NT2/D1 (cell line): Measurements from ENCODE around the gene HOXD10.
A peak's percentile ranks its signal among the peaks of the same experiment; 100 is the strongest.

Source experiments
- DNase-seq: peaks from one replicate; pipeline ENCODE4 v3.0.0-alpha.2; 2011; ENCODE audit warnings: low read depth, low spot score
- H3K27me3 ChIP-seq: 2 replicates; pipeline ENCODE4 v1.6.0; 2011; ENCODE audit warnings: mild to moderate bottlenecking; ENCODE audit not compliant: insufficient read length, insufficient read depth
- H3K36me3 ChIP-seq: 2 replicates; pipeline ENCODE4 v1.6.1; 2011; ENCODE audit warnings: mild to moderate bottlenecking, low read length, mixed read lengths; ENCODE audit not compliant: insufficient read depth, insufficient read length
- H3K4me1 ChIP-seq: 2 replicates; pipeline ENCODE4 v1.5.1; 2011; ENCODE audit not compliant: insufficient read depth, insufficient read length
- H3K4me3 ChIP-seq: 2 replicates; pipeline ENCODE4 v1.5.1; 2011; ENCODE audit warnings: low read depth; ENCODE audit not compliant: insufficient read length
- H3K9ac ChIP-seq: 2 replicates; pipeline ENCODE4 v1.6.0; 2011; ENCODE audit warnings: low read depth; ENCODE audit not compliant: insufficient read length
- H3K9me3 ChIP-seq: 2 replicates; pipeline ENCODE4 v1.5.1; 2011; ENCODE audit warnings: mild to moderate bottlenecking, low read length; ENCODE audit not compliant: insufficient read depth
- SUZ12 ChIP-seq: IDR thresholded peaks from 2 replicates; pipeline ENCODE4 v1.6.1; 2011; ENCODE audit not compliant: insufficient read length, insufficient read depth; ENCODE audit errors: extremely low read depth
- YY1 ChIP-seq: IDR thresholded peaks from 2 replicates; pipeline ENCODE4 v1.6.1; 2011; ENCODE audit not compliant: insufficient read length, insufficient read depth
- ZNF274 ChIP-seq: IDR thresholded peaks from 2 replicates; pipeline ENCODE4 v1.6.1; 2011; ENCODE audit warnings: mild to moderate bottlenecking, low read depth, low read length

HOXD10 gene

GRCh38 chr2:176134035-176134434 is 17.5 kb downstream of the HOXD10 start:
- Histone ChIP-seq H3K4me1 (peaks cover 9% of the 10 kb centered on the region), H3K9ac (no peak overlapping the region), H3K36me3 (no peaks in the 10 kb centered on the region), H3K4me3 (no peak overlapping the region), H3K27me3 (peaks cover 99% of the 10 kb centered on the region), H3K9me3 (no peaks in the 10 kb centered on the region)
- no peak for DNase-seq
- TF ChIP-seq YY1 (no peak), ZNF274 (no peak), SUZ12 (no peak)

- DNase-seq, result no peak
- H3K27me3 ChIP-seq, result peaks cover 96% of the 10 kb centered on the region
These were observed 18.5 kb downstream of the HOXD10 start for GRCh38 chr2:176135035-176135440.

GRCh38 chr2:176136374-176137251 is 20.0 kb downstream of the HOXD10 start:
- peak overlapping the region; percentile 44 for H3K9ac ChIP-seq
- peaks cover 3% of the 10 kb centered on the region for H3K4me1 ChIP-seq
- H3K4me3 ChIP-seq, result peak overlapping the region; percentile 36
- peaks cover 89% of the 10 kb centered on the region for H3K27me3 ChIP-seq
- TF ChIP-seq YY1, result no peak
- no peak for TF ChIP-seq ZNF274
- peak; percentile 84 for TF ChIP-seq SUZ12
- no peak for DNase-seq
- H3K36me3 ChIP-seq, result no peaks in the 10 kb centered on the region
- H3K9me3 ChIP-seq, result no peaks in the 10 kb centered on the region

More at GRCh38 chr2:176135035-176135440, 18.5 kb downstream of the HOXD10 start:
- H3K9ac ChIP-seq, result no peak overlapping the region
- H3K4me3 ChIP-seq, result no peak overlapping the region
- H3K9me3 ChIP-seq, result no peaks in the 10 kb centered on the region
- H3K4me1 ChIP-seq, result peaks cover 5% of the 10 kb centered on the region
- no peaks in the 10 kb centered on the region for H3K36me3 ChIP-seq
- TF ChIP-seq SUZ12 (no peak), YY1 (no peak), ZNF274 (no peak)

- H3K36me3 ChIP-seq, result no peaks in the 10 kb centered on the region
- H3K27me3 ChIP-seq, result peaks cover 89% of the 10 kb centered on the region
These were observed 20.6 kb downstream of the HOXD10 start for GRCh38 chr2:176137252-176137580.

GRCh38 chr2:176137906-176138305 is 21.3 kb downstream of the HOXD10 start:
- Histone ChIP-seq H3K9ac (no peak overlapping the region), H3K36me3 (no peaks in the 10 kb centered on the region), H3K27me3 (peaks cover 89% of the 10 kb centered on the region), H3K4me3 (no peak overlapping the region), H3K4me1 (peaks cover 3% of the 10 kb centered on the region), H3K9me3 (no peaks in the 10 kb centered on the region)
- no peak for TF ChIP-seq SUZ12
- no peak for DNase-seq

More at GRCh38 chr2:176137252-176137580, 20.6 kb downstream of the HOXD10 start:
- no peak for DNase-seq
- peak overlapping the region; percentile 36 for H3K4me3 ChIP-seq
- H3K9me3 ChIP-seq, result no peaks in the 10 kb centered on the region
- TF ChIP-seq YY1 (no peak), SUZ12 (peak; percentile 44), ZNF274 (no peak)
- H3K4me1 ChIP-seq, result peaks cover 3% of the 10 kb centered on the region
- peak overlapping the region; percentile 44 for H3K9ac ChIP-seq

- no peak for DNase-seq
- peaks cover 89% of the 10 kb centered on the region for H3K27me3 ChIP-seq
- no peaks in the 10 kb centered on the region for H3K36me3 ChIP-seq
These were observed 21.9 kb downstream of the HOXD10 start for GRCh38 chr2:176138526-176138922.

GRCh38 chr2:176138923-176139660 is 22.5 kb downstream of the HOXD10 start:
- no peaks in the 10 kb centered on the region for H3K36me3 ChIP-seq
- no peaks in the 10 kb centered on the region for H3K9me3 ChIP-seq
- TF ChIP-seq SUZ12 (no peak), ZNF274 (no peak), YY1 (no peak)
- H3K27me3 ChIP-seq, result peaks cover 89% of the 10 kb centered on the region
- peaks cover 3% of the 10 kb centered on the region for H3K4me1 ChIP-seq
- no peak overlapping the region for H3K9ac ChIP-seq
- DNase-seq, result no peak
- no peak overlapping the region for H3K4me3 ChIP-seq

More at GRCh38 chr2:176138526-176138922, 21.9 kb downstream of the HOXD10 start:
- TF ChIP-seq YY1 (no peak), ZNF274 (no peak), SUZ12 (no peak)
- Histone ChIP-seq H3K9ac (no peak overlapping the region), H3K4me1 (peaks cover 3% of the 10 kb centered on the region), H3K4me3 (no peak overlapping the region), H3K9me3 (no peaks in the 10 kb centered on the region)
